PFSK-1 (cell line): ENCODE data around the gene SLC66A2.

Experiments used
- POLR2AphosphoS5 ChIP-seq: IDR thresholded peaks from 2 replicates; pipeline ENCODE4 v1.6.1; 2012; ENCODE audit warnings: low read depth, mild to moderate bottlenecking, control low read depth, low read length, moderate library complexity
- SIN3A ChIP-seq: IDR thresholded peaks from 2 replicates; pipeline ENCODE4 v1.6.1; 2012; ENCODE audit warnings: mild to moderate bottlenecking, low read length, moderate library complexity, borderline replicate concordance; ENCODE audit not compliant: insufficient read depth
- TAF1 ChIP-seq: IDR thresholded peaks from 2 replicates; pipeline ENCODE4 v1.6.1; 2012; ENCODE audit warnings: low read length, control low read depth, borderline replicate concordance; ENCODE audit not compliant: insufficient read depth
- TF ChIP-seq, protein P1 (sequence below), 2 experiments: IDR thresholded peaks; 2 replicates each; pipeline versions ENCODE4 v1.6.1 to v1.8.0; 2011 to 2012; ENCODE audit warnings: low read depth in 2 of 2, low read length in 2 of 2, control low read depth in 1 of 2, inconsistent platforms in 1 of 2, mild to moderate bottlenecking in 1 of 2, moderate library complexity in 1 of 2; ENCODE audit not compliant: insufficient read depth in 1 of 2

DNA sequence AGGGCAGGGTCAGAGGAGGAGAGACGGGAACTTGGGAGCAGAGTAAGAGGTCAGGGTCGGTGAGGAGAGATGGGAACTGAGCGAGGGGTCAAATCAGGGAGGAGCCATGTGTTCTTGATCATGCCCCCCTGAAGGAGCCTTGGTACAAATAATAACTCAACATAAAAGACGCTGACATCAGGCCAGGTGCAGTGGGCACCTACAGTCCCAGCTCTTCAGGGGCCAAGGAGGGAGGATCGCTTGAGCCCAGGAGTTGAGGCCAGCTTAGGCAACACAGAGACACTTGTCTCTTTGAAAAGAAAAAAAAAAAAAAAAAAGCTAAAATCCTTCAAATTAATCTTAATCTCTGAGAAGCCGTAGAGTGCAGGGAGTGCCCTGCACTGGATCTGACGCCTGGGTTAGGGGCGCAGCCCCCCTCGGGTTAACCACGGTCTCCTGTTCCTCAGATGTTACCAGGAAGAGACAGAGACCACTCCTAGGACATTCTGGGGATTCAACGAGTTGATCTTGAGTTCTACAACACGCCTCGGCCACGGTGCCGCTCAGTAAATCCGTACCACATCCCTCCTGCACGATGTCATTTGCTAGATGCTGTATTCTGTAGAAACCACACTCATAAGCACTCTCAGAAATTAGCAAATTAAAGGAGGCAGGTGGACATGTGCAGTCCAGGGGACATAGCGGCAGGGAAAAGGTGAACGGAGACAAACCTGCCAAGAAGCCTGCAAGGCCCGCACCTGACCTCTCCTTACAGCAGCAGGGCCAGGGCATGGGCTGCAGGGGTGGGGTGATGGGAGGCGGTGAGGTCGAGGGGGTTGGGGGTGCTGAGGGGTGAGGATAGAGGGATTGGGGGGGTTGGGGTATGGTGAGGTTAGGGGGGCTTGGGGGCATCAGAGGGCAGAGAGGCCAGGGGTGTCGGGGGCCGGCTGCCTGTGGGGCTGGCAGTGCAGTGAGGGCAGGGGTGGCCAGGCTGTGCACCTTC lies 29.2 kb downstream of the SLC66A2 start:
- TF ChIP-seq, protein P1, sequence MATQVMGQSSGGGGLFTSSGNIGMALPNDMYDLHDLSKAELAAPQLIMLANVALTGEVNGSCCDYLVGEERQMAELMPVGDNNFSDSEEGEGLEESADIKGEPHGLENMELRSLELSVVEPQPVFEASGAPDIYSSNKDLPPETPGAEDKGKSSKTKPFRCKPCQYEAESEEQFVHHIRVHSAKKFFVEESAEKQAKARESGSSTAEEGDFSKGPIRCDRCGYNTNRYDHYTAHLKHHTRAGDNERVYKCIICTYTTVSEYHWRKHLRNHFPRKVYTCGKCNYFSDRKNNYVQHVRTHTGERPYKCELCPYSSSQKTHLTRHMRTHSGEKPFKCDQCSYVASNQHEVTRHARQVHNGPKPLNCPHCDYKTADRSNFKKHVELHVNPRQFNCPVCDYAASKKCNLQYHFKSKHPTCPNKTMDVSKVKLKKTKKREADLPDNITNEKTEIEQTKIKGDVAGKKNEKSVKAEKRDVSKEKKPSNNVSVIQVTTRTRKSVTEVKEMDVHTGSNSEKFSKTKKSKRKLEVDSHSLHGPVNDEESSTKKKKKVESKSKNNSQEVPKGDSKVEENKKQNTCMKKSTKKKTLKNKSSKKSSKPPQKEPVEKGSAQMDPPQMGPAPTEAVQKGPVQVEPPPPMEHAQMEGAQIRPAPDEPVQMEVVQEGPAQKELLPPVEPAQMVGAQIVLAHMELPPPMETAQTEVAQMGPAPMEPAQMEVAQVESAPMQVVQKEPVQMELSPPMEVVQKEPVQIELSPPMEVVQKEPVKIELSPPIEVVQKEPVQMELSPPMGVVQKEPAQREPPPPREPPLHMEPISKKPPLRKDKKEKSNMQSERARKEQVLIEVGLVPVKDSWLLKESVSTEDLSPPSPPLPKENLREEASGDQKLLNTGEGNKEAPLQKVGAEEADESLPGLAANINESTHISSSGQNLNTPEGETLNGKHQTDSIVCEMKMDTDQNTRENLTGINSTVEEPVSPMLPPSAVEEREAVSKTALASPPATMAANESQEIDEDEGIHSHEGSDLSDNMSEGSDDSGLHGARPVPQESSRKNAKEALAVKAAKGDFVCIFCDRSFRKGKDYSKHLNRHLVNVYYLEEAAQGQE (IDR thresholded peaks at IDR 0.05; ENCODE audit: insufficient read depth in 1 of 2, low read depth in 2 of 2, low read length in 2 of 2) = no peak
- no peak for TF ChIP-seq POLR2AphosphoS5
- TF ChIP-seq SIN3A = no peak
- TF ChIP-seq TAF1 = no peak
